Cardiac muscle cell (in vitro differentiated cells and primary cell): ENCODE data around the gene PRICKLE1. TPM values are rescaled to one million over a fixed set of nuclear protein-coding genes. Genes with fewer than 3 reads are reported as not detected.

Experiments used
- DNase-seq, 2 donors: peaks; one replicate each; pipeline versions ENCODE4 v3.0.0 to v3.0.0-alpha.2; 2010 to 2017; ENCODE audit warnings: low read depth in 1 of 2, low spot score in 1 of 2
- H3K27ac ChIP-seq: fragments of 200-600 bp; sonication (generic); 2 replicates; pipeline ENCODE4 v1.5.1; 2016
- H3K27me3 ChIP-seq: fragments of 200-600 bp; sonication (generic); 2 replicates; pipeline ENCODE4 v1.6.0; 2016; ENCODE audit warnings: control low read depth
- H3K36me3 ChIP-seq: fragments of 200-600 bp; sonication (generic); 2 replicates; pipeline ENCODE4 v1.5.1; 2016; ENCODE audit warnings: control low read depth
- H3K4me1 ChIP-seq: fragments of 200-600 bp; sonication (generic); 2 replicates; pipeline ENCODE4 v1.8.1; 2017; ENCODE audit warnings: low read depth, mild to moderate bottlenecking, mixed run types
- H3K4me3 ChIP-seq: fragments of 200-600 bp; sonication (generic); 2 replicates; pipeline ENCODE4 v1.5.1; 2016; ENCODE audit warnings: mild to moderate bottlenecking
- H3K9me3 ChIP-seq: fragments of 200-600 bp; sonication (generic); 2 replicates; pipeline ENCODE4 v1.5.1; 2017; ENCODE audit warnings: low read depth, mild to moderate bottlenecking, control low read depth
- polyA plus RNA-seq: library from polyadenylated mRNA; unstranded; fragments of >200 nt; fragmentation: Nextera tagmentation; extraction: Ambion mirVana; gene quantifications from 2 replicates; pipeline ENCODE4 v1.2.1, GENCODE V29; 2016
- total RNA-seq: library from RNA; depleted of rRNA; stranded (reverse); fragments of >200 nt; gene quantifications from 2 replicates; pipeline ENCODE4 v1.2.3, GENCODE V29; 2016
- TF ChIP-seq, protein P1 (sequence below): IDR thresholded peaks from 2 replicates; pipeline ENCODE4 v1.5.1; 2012; ENCODE audit warnings: low read depth, mild to moderate bottlenecking, low read length

The PRICKLE1 gene
- total RNA-seq, result 58.8 and 71.4 TPM in 2 replicates
- polyA plus RNA-seq, result 105 and 121 TPM in 2 replicates

GRCh38 chr12:42589465-42590329, at the start of gene PRICKLE1:
PRICKLE1 (minus strand) TSS chr12:42589746; CDS start chr12:42472516, 117,230 bp downstream.
- peaks cover 24% of the 10 kb centered on the region for H3K4me1 ChIP-seq
- H3K27me3 ChIP-seq, result no peaks in the 10 kb centered on the region
- TF ChIP-seq, protein P1, sequence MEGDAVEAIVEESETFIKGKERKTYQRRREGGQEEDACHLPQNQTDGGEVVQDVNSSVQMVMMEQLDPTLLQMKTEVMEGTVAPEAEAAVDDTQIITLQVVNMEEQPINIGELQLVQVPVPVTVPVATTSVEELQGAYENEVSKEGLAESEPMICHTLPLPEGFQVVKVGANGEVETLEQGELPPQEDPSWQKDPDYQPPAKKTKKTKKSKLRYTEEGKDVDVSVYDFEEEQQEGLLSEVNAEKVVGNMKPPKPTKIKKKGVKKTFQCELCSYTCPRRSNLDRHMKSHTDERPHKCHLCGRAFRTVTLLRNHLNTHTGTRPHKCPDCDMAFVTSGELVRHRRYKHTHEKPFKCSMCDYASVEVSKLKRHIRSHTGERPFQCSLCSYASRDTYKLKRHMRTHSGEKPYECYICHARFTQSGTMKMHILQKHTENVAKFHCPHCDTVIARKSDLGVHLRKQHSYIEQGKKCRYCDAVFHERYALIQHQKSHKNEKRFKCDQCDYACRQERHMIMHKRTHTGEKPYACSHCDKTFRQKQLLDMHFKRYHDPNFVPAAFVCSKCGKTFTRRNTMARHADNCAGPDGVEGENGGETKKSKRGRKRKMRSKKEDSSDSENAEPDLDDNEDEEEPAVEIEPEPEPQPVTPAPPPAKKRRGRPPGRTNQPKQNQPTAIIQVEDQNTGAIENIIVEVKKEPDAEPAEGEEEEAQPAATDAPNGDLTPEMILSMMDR, result no peak
- peak within 1 kb of the TSS; percentile 87 for H3K4me3 ChIP-seq
- H3K36me3 ChIP-seq, result no peaks in the 10 kb centered on the region
- peak; percentile 72 to 74 for DNase-seq
- no peaks in the 10 kb centered on the region for H3K9me3 ChIP-seq
- H3K27ac ChIP-seq, result peak within 1 kb of the TSS; percentile 97

DNA sequence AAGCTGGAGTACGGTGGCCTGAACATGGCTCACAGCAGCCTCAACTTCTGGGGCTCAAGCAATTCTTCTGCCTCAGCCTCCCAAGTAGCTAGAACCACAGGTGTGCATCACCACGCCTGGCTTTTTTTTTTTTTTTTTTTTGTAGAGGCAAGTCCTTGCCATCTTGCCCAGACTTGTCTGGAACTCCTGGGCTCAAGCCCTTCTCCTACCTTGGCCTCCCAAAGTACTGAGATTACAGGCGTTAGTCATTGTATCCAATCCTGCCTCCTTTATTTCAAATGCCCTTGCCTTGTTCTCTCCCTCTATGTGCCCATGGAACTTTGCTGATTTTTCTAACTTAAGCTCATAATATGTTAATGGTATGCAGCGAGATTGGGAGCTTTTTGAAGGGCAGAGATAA, 49.2 kb upstream of the PRICKLE1 start:
- Histone ChIP-seq H3K9me3 (no peaks in the 10 kb centered on the region), H3K4me3 (no peak overlapping the region), H3K27me3 (no peaks in the 10 kb centered on the region), H3K4me1 (peaks cover 14% of the 10 kb centered on the region), H3K27ac (no peak overlapping the region), H3K36me3 (no peaks in the 10 kb centered on the region)
- DNase-seq, result no peak
- TF ChIP-seq, protein P1, result no peak

DNA sequence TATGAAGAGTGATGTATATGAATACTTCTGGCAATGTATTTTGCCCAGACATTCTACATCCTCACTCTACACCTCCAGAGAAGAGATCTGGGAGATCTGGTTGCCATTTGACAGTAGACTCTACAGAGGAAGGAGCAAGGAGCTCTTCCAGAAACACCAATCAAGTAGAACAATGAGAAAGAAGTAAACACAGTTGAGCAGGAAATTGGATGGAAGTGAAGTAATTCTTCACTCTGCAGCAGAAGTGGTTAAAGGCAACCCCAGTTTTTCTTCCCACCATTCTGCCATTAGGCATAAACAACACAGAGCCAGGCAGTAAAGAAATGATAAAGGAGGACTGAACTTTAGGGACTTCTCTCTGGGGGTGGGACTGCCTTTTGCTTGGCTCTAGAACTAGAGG, 48.5 kb upstream of the PRICKLE1 start:
- peaks cover 17% of the 10 kb centered on the region for H3K4me1 ChIP-seq
- H3K9me3 ChIP-seq, result no peaks in the 10 kb centered on the region
- no peak for DNase-seq
- no peaks in the 10 kb centered on the region for H3K27me3 ChIP-seq
- no peak overlapping the region for H3K4me3 ChIP-seq
- H3K27ac ChIP-seq, result no peak overlapping the region
- TF ChIP-seq, protein P1, result no peak
- no peaks in the 10 kb centered on the region for H3K36me3 ChIP-seq

GRCh38 chr12:42636993-42637392, 47.4 kb upstream of the PRICKLE1 start:
- no peak for DNase-seq
- TF ChIP-seq, protein P1, result no peak
- Histone ChIP-seq H3K27ac (no peak overlapping the region), H3K36me3 (no peaks in the 10 kb centered on the region), H3K4me1 (peaks cover 19% of the 10 kb centered on the region), H3K4me3 (no peak overlapping the region), H3K27me3 (no peaks in the 10 kb centered on the region), H3K9me3 (no peaks in the 10 kb centered on the region)

- DNase-seq, result no peak
- H3K9me3 ChIP-seq, result no peaks in the 10 kb centered on the region
- peaks cover 5% of the 10 kb centered on the region for H3K4me1 ChIP-seq
- TF ChIP-seq, protein P1, result no peak
- H3K36me3 ChIP-seq, result no peaks in the 10 kb centered on the region
- H3K4me3 ChIP-seq, result no peak overlapping the region
- no peaks in the 10 kb centered on the region for H3K27me3 ChIP-seq
- no peak overlapping the region for H3K27ac ChIP-seq
Measured at GRCh38 chr12:42633594-42633993, 44.0 kb upstream of the PRICKLE1 start.
